Measurements from ENCODE around the gene PTPRT.

Gene PTPRT

DNA sequence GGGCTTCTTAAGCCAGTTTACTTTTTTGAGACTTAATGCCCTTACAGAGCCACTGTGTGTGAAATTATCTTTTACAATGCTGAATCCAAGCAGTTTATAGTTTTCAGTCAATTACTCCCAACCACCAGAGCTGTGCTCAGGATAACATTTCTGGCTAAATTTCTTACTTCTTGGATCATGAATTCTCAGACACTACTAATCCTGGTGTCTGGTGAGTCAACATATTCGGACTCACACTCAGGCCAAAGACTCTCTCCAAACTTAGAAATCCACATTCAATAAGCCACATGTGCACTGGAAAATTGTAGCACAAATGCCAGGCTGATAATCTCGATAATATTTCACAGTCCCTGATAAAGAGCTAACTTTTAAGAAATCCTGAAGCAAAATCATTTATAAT, 49.0 kb downstream of the PTPRT start:
- no peak for TF ChIP-seq CTCF (conservative IDR thresholded peaks at IDR 0.05; ENCODE audit: control insufficient read depth, insufficient read depth, low read depth, low read length)
- no peak overlapping the region for H3K4me3 ChIP-seq (ENCODE audit: control insufficient read depth, low read depth, low read length)

GRCh38 chr20:43138061-43138770, 51.5 kb downstream of the PTPRT start:
- TF ChIP-seq CTCF (conservative IDR thresholded peaks at IDR 0.05; ENCODE audit: control insufficient read depth, insufficient read depth, low read depth, low read length) = no peak
- no peak overlapping the region for H3K4me3 ChIP-seq (ENCODE audit: control insufficient read depth, low read depth, low read length)
- DNase-seq (ENCODE audit: low read depth) = no peak

More for the DNA sequence above, 49.0 kb downstream of the PTPRT start:
- DNase-seq (ENCODE audit: low read depth) = no peak

- no peak for DNase-seq (ENCODE audit: low read depth)
- no peak for TF ChIP-seq CTCF (conservative IDR thresholded peaks at IDR 0.05; ENCODE audit: control insufficient read depth, insufficient read depth, low read depth, low read length)
- H3K4me3 ChIP-seq (ENCODE audit: control insufficient read depth, low read depth, low read length) = no peak overlapping the region
These were observed 52.5 kb downstream of the PTPRT start for GRCh38 chr20:43137160-43137559.

DNA sequence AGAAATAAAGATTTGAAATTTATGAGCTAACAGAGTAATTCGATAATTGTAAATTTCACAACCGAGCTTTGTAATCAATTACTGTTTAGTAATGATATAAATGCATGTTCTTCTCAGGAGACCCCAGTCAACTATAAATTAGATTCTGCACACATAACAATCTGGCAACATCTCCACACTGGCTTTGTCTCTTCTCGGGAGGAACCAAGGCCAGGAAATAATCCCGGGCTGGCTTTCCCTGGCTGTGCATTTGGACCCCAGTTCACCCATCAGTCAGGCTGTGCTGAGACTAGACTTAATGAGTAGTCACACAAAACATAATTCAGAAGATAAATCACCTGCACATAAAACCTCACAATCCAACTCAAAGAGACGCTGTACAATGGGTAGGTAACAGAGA, 65.5 kb downstream of the PTPRT start:
- no peak for DNase-seq (ENCODE audit: low read depth)
- no peak for TF ChIP-seq CTCF (conservative IDR thresholded peaks at IDR 0.05; ENCODE audit: control insufficient read depth, insufficient read depth, low read depth, low read length)
- no peak overlapping the region for H3K4me3 ChIP-seq (ENCODE audit: control insufficient read depth, low read depth, low read length)

- TF ChIP-seq CTCF (conservative IDR thresholded peaks at IDR 0.05; ENCODE audit: control insufficient read depth, insufficient read depth, low read depth, low read length) = no peak
- DNase-seq (ENCODE audit: low read depth) = no peak
- H3K4me3 ChIP-seq (ENCODE audit: control insufficient read depth, low read depth, low read length) = no peak overlapping the region
These were observed 66.5 kb downstream of the PTPRT start for GRCh38 chr20:43123180-43123579.

DNA sequence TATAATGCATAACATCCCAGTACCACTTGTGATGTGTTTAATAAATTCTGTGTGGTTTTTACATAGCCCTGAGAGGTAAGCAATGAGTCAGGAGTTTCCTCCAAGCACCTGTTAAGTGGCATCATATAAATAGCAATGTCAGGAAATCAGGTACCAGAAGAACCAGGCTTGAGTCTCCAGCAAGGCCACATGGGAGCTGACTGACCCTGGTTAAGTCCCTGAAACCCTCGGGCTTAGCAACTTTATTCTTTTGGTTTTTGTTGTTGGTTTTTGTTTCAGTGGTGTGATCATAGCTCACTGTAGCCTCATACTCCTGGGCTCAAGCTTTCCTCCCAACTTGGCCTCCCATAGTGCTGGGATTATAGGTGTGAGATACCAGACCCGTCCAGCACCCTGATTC, 70.0 kb downstream of the PTPRT start:
- H3K4me3 ChIP-seq (ENCODE audit: control insufficient read depth, low read depth, low read length) = no peak overlapping the region
- no peak for DNase-seq (ENCODE audit: low read depth)
- no peak for TF ChIP-seq CTCF (conservative IDR thresholded peaks at IDR 0.05; ENCODE audit: control insufficient read depth, insufficient read depth, low read depth, low read length)

- no peak for DNase-seq (ENCODE audit: low read depth)
- no peak for TF ChIP-seq CTCF (conservative IDR thresholded peaks at IDR 0.05; ENCODE audit: control insufficient read depth, insufficient read depth, low read depth, low read length)
- no peak overlapping the region for H3K4me3 ChIP-seq (ENCODE audit: control insufficient read depth, low read depth, low read length)
These were observed 87.3 kb downstream of the PTPRT start for GRCh38 chr20:43102394-43102793.
